K562 (cell line): ENCODE results near the gene SEC23B. TPM values are rescaled to one million over a fixed set of nuclear protein-coding genes. Genes with fewer than 3 reads are reported as not detected.

Source experiments
- ATAC-seq: fragments of 200-7000 bp; cut with Tn5 transposase; 3 replicates; pipeline ENCODE4 v1.9.1; 2020; ENCODE audit warnings: moderate library complexity
- BruUV-seq: library from RNA; stranded (reverse); fragments of 400-500 nt; replicated peaks from 2 replicates; lab custom pipeline; 2021; lab: Mats Ljungman, UMichigan
- CTCF ChIA-PET: fragments of 300-600 bp; formaldehyde crosslinking; extraction: SDS; loops from one replicate; lab custom pipeline; 2021; ENCODE audit warnings: low intra/inter-chr PET ratio; lab: Yijun Ruan, JAX
- POLR2A ChIA-PET: fragments of 300-600, 350-650 bp; sonication (Branson Sonifier 250); formaldehyde crosslinking; extraction: SDS; loops from one replicate; lab custom pipeline; 2021; ENCODE audit warnings: antibody characterized with exemption, inconsistent platforms; lab: Yijun Ruan, JAX
- DNase-seq, 4 experiments: peaks; one replicate each; pipeline versions ENCODE4 v3.0.0 to v3.0.0-alpha.2; 2011 to 2018; ENCODE audit warnings: low spot score in 3 of 4, mixed read lengths in 3 of 4; ENCODE audit errors: extremely low read depth in 1 of 4
- FAIRE-seq: peaks from 2 replicates; lab custom pipeline; 2011; peaks lifted over from hg19 to GRCh38; lab: Jason Lieb, UNC
- H2AFZ ChIP-seq: 2 replicates; pipeline ENCODE4 v1.6.0; 2011; ENCODE audit warnings: low read depth, low read length, control low read depth, inconsistent platforms
- H3K27ac ChIP-seq: fragments of 200-600 bp; 3 replicates; pipeline ENCODE4 v1.8.0; 2011; ENCODE audit warnings: low read depth, mild to moderate bottlenecking, control low read depth, inconsistent platforms, low read length, moderate library complexity, mixed read lengths; ENCODE audit errors: extremely low read depth
- H3K27me3 ChIP-seq, 2 experiments: fragments of 300-600 bp in 1 of 2; 2 replicates in 1 of 2; 3 replicates in 1 of 2; pipeline versions ENCODE4 v1.6.0 to v1.8.0; 2011; ENCODE audit warnings: inconsistent platforms in 2 of 2, low read length in 2 of 2, mild to moderate bottlenecking in 1 of 2, mixed read lengths in 1 of 2, moderate library complexity in 1 of 2; ENCODE audit not compliant: control insufficient read depth in 2 of 2, insufficient read depth in 2 of 2
- H3K36me3 ChIP-seq: fragments of 300-600 bp; 3 replicates; pipeline ENCODE4 v1.8.0; 2011; ENCODE audit warnings: mild to moderate bottlenecking, low read length, inconsistent platforms; ENCODE audit not compliant: control insufficient read depth, insufficient read depth
- H3K4me1 ChIP-seq, 2 experiments: fragments of 200-600 bp in 1 of 2; replicated peaks in 1 of 2; 2 replicates in 1 of 2; 3 replicates in 1 of 2; pipeline versions ENCODE4 v1.5.1 to v1.8.0; 2011; ENCODE audit warnings: inconsistent platforms in 2 of 2, low read length in 2 of 2, mild to moderate bottlenecking in 1 of 2, mixed read lengths in 1 of 2, moderate library complexity in 1 of 2; ENCODE audit not compliant: control insufficient read depth in 2 of 2, insufficient read depth in 2 of 2
- H3K4me2 ChIP-seq: 2 replicates; pipeline ENCODE4 v1.6.1; 2011; ENCODE audit warnings: low read length, control low read depth, inconsistent platforms, mixed read lengths; ENCODE audit not compliant: insufficient read depth
- H3K4me3 ChIP-seq: fragments of 200-600 bp; sonication (generic), shearing (Covaris generic); 2 replicates; pipeline ENCODE4 v1.5.1; 2016; ENCODE audit warnings: control low read depth, inconsistent platforms
- H3K79me2 ChIP-seq: fragments of 200-600 bp; 3 replicates; pipeline ENCODE4 v1.8.0; 2011; ENCODE audit warnings: low read length, inconsistent platforms; ENCODE audit not compliant: control insufficient read depth, insufficient read depth
- H3K9ac ChIP-seq, 2 experiments: 2 replicates each; pipeline versions ENCODE4 v1.6.0 to v1.6.1; 2011; ENCODE audit warnings: low read depth in 2 of 2, low read length in 2 of 2, control low read depth in 1 of 2, inconsistent platforms in 1 of 2, mild to moderate bottlenecking in 1 of 2, mixed read lengths in 1 of 2; ENCODE audit not compliant: insufficient read depth in 1 of 2
- H3K9me1 ChIP-seq: one replicate; pipeline ENCODE4 v1.6.0; 2011; ENCODE audit warnings: inconsistent platforms, mild to moderate bottlenecking, low read length, moderate library complexity; ENCODE audit not compliant: control insufficient read depth, insufficient read depth
- H3K9me3 ChIP-seq: replicated peaks from 2 replicates; pipeline ENCODE4 v1.5.1; 2011; ENCODE audit warnings: low read depth, low read length, inconsistent platforms; ENCODE audit not compliant: control insufficient read depth, insufficient read depth
- H4K20me1 ChIP-seq: replicated peaks from 2 replicates; pipeline ENCODE4 v1.6.1; 2011; ENCODE audit warnings: low read length, inconsistent platforms, mixed read lengths; ENCODE audit not compliant: control insufficient read depth, insufficient read depth
- C11orf30 ChIP-seq: fragments of 450-650 bp; IDR thresholded peaks from 2 replicates; pipeline ENCODE4 v1.6.1; 2016; ENCODE audit warnings: low read depth, mild to moderate bottlenecking
- HNRNPLL ChIP-seq: fragments of 200-400 bp; formaldehyde crosslinking; IDR thresholded peaks from 2 replicates; pipeline ENCODE4 v1.6.1; 2017; ENCODE audit warnings: low read length, low read depth, mild to moderate bottlenecking; ENCODE audit not compliant: poor library complexity, severe bottlenecking
- NBN ChIP-seq: fragments of 450-650 bp; IDR thresholded peaks from 2 replicates; pipeline ENCODE4 v1.6.1; 2016; ENCODE audit warnings: low read depth, mild to moderate bottlenecking
- NR2C2 ChIP-seq, 2 experiments: fragments of 200-800 bp in 1 of 2; sonication (Bioruptor generic) in 1 of 2; sonication (generic) in 1 of 2; formaldehyde crosslinking in 1 of 2; IDR thresholded peaks; 2 replicates each; pipeline versions ENCODE4 v1.6.1 to v1.8.0; 2016 to 2022; ENCODE audit warnings: mild to moderate bottlenecking in 1 of 2, missing compliant biosample characterization in 1 of 2, missing genetic modification characterization in 1 of 2, missing genetic modification reagents in 1 of 2
- NRF1 ChIP-seq, 2 experiments: fragments of 450-650 bp; IDR thresholded peaks in 1 of 2; conservative IDR thresholded peaks in 1 of 2; 2 replicates each; pipeline ENCODE4 v1.6.1; 2014; ENCODE audit warnings: mild to moderate bottlenecking in 2 of 2
- SAP30 ChIP-seq: fragments of 200-600 bp; sonication (generic); IDR thresholded peaks from 2 replicates; pipeline ENCODE4 v1.6.1; 2012; ENCODE audit warnings: borderline replicate concordance, low read depth, mild to moderate bottlenecking, moderate library complexity, low read length, control low read depth, inconsistent platforms; ENCODE audit not compliant: insufficient read depth, poor library complexity, severe bottlenecking
- STAT5B ChIP-seq: fragments of 250-450 bp; sonication (Bioruptor Pico); IDR thresholded peaks from 2 replicates; pipeline ENCODE4 v1.8.0; 2021; ENCODE audit warnings: mild to moderate bottlenecking, inconsistent platforms
- TOE1 ChIP-seq, 2 experiments: fragments of 450-650 bp in 1 of 2; sonication (generic) in 1 of 2; formaldehyde crosslinking in 1 of 2; IDR thresholded peaks; 2 replicates each; pipeline versions ENCODE4 v1.7.1 to v1.8.0; 2016 to 2022; ENCODE audit warnings: borderline replicate concordance in 2 of 2, mild to moderate bottlenecking in 2 of 2, antibody characterized with exemption in 1 of 2, inconsistent platforms in 1 of 2, low read depth in 1 of 2, missing genetic modification reagents in 1 of 2, moderate library complexity in 1 of 2
- TSC22D4 ChIP-seq: fragments of 450-650 bp; IDR thresholded peaks from 2 replicates; pipeline ENCODE4 v1.6.1; 2016; ENCODE audit warnings: missing genetic modification characterization, missing biosample characterization, control low read depth
- ZNF589 ChIP-seq: fragments of 200-800 bp; sonication (Bioruptor generic); IDR thresholded peaks from 2 replicates; pipeline ENCODE4 v1.6.1; 2016; ENCODE audit warnings: low read depth, missing genetic modification characterization, missing compliant biosample characterization
- WGBS: fragments of 100-300 bp; shearing (Covaris generic); methylation state at CpG from one replicate; pipeline ENCODE4 v1.1.6; 2016; ENCODE audit warnings: low coverage, mixed read lengths; ENCODE audit not compliant: insufficient coverage; ENCODE audit errors: missing lambda C conversion rate; 5-methylcytosine and 5-hydroxymethylcytosine counted together
- in situ Hi-C: fragments of 300-500 bp; cut with MboI; formaldehyde crosslinking; loops from 4 replicates; pipeline ENCODE4 v1.15.0; 2018; ENCODE audit warnings: inconsistent platforms, mixed read lengths
- intact Hi-C: fragments of 100-400 bp; cut with micrococcal nuclease; formaldehyde crosslinking; loops from 2 replicates; pipeline ENCODE4 v1.14.2; 2022
- polyA plus RNA-seq, 8 experiments: library from polyadenylated mRNA; depleted of rRNA in 4 of 8; stranded (reverse) in 5 of 8; unstranded in 3 of 8; fragments of >200 nt; fragmentation: Nextera tagmentation in 2 of 8; fragmentation: Illumina TruSeq in 1 of 8; extraction: Ambion mirVana in 2 of 8; extraction: Trizol in 1 of 8; gene quantifications; 2 replicates each; pipeline versions ENCODE4 v1.2.1 to v1.2.3, GENCODE V29; 2011 to 2014; ENCODE audit warnings: inconsistent platforms in 1 of 8, missing spikeins in 1 of 8
- total RNA-seq, 7 experiments: library from RNA; depleted of rRNA in 6 of 7; stranded (reverse); fragments of >200 nt in 6 of 7; fragmentation: Illumina TruSeq in 2 of 7; extraction: Trizol in 2 of 7; gene quantifications; 2 replicates each; pipeline versions ENCODE4 v1.2.1 to v1.2.3, GENCODE V29; 2011 to 2021; ENCODE audit warnings: low replicate concordance in 1 of 7
- TF ChIP-seq, protein P1 (sequence below): sonication (generic); formaldehyde crosslinking; IDR thresholded peaks from 2 replicates; pipeline ENCODE4 v1.8.0; 2023; ENCODE audit warnings: mild to moderate bottlenecking, missing genetic modification reagents
- TF ChIP-seq, protein P2 (sequence below): fragments of 250-450 bp; sonication (Bioruptor Pico); IDR thresholded peaks from 2 replicates; pipeline ENCODE4 v1.8.0; 2022; ENCODE audit warnings: moderate library complexity, mild to moderate bottlenecking, inconsistent platforms

Gene SEC23B
- total and polyA plus RNA-seq, 9 of the 15 experiments (the other 6 are each of a cell fraction or from before 2014, with no cell fraction given), result 31.7 to 70.2 (median 38.5) TPM

DNA sequence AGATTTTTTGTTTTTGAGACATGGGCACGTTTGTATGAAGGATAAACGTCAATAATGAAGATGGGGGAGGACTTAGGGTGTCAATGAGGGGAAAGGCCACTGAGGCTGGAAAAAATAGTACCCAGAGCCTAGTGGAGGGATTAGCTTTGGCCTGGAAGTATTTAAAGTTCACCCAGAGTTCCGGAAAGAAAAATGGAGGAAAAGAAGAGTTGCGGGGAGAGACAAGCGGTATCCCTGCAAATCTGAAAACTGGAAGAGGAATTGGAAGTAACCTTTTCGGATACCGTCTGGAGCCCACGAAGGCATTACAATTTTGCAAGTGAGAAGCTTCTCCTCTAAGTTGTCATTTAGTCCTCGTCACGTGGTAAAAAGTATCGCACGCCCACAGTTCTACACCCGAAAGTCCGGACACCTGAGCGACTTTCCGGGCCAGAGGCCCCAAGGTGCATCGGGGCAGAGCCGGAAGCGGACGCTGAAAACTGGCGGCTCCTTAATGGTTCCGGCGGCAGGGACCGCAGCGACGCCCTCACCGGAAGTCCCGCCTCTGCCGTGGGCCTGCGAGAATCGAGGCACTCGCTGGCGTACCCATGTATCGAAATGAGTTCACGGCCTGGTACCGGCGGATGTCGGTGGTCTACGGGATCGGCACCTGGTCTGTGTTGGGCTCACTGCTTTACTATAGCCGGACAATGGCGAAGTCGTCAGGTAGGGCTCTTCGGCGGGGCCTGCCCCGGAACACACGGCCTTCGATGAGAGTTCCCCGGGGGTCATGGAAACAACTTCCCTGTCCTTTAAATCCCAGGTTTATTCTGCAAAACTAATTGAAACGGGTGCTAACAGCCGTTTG, 59.4 kb downstream of the SEC23B start, which contains the start of gene SMIM26 (continued):
- TF ChIP-seq TOE1 (IDR thresholded peaks at IDR 0.05; ENCODE audit: borderline replicate concordance) (peak; percentile 84; the same call in 1 of the 2 replicates), TOE1 (CRISPR knock-in tag; IDR thresholded peaks at IDR 0.05; ENCODE audit: borderline replicate concordance, low read depth) (no peak), STAT5B (CRISPR knock-in tag) (no peak), SAP30 (peak; percentile 54), ZNF589 (CRISPR knock-in tag) (no peak), C11orf30 (peak; percentile 84), NRF1 (conservative IDR thresholded peaks at IDR 0.05 in 1 of 2, IDR thresholded peaks at IDR 0.05 in 1 of 2) (peak in 1 of 2 experiments; percentile 35; a peak in 1 of 4 replicates)

DNA sequence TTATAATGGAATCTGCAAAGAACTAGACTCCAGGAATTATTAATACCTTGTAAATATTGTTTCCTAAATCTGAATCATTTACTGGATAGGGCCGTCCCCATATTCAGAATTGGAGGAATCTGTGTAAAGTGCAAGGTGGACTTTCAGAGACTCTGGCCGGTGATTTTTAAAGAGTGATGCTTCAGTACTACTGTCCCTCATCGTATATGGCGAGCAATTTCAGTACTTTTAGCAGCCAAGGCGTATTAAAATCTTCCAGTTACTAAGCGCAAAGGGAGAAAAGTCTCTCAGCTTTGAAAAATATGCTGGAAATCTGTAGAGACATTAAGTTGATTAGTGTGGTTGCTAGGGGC, 60.0 kb downstream of the SEC23B start:
- in situ Hi-C loops, result no loop called here
- Histone ChIP-seq H3K36me3 (peaks cover 13% of the 10 kb centered on the region; the same call in 2 of the 3 replicates), H3K27ac (peak overlapping the region; percentile 71), H3K79me2 (peaks cover 24% of the 10 kb centered on the region), H3K27me3 (no peaks in the 10 kb centered on the region), H3K4me2 (peak overlapping the region; percentile 90), H3K4me3 (peak overlapping the region; percentile 64), H3K9ac (peak overlapping the region in 1 of 2 experiments; percentile 79; a peak in 2 of 4 replicates), H3K9me1 (no peaks in the 10 kb centered on the region), H3K9me3 (no peaks in the 10 kb centered on the region), H4K20me1 (no peaks in the 10 kb centered on the region), H2AFZ (peak overlapping the region; percentile 95), H3K4me1 (no peaks in the 10 kb centered on the region; a peak in 2 of 5 replicates)
- ATAC-seq (peak; percentile 58), DNase-seq (no peak), FAIRE-seq (no peak)
- TSS peak; percentile 91 for BruUV-seq
- intact Hi-C loops, result no loop called here
- TF ChIP-seq HNRNPLL, result peak; percentile 9
- TF ChIP-seq NBN, result no peak
- TF ChIP-seq, protein P1, sequence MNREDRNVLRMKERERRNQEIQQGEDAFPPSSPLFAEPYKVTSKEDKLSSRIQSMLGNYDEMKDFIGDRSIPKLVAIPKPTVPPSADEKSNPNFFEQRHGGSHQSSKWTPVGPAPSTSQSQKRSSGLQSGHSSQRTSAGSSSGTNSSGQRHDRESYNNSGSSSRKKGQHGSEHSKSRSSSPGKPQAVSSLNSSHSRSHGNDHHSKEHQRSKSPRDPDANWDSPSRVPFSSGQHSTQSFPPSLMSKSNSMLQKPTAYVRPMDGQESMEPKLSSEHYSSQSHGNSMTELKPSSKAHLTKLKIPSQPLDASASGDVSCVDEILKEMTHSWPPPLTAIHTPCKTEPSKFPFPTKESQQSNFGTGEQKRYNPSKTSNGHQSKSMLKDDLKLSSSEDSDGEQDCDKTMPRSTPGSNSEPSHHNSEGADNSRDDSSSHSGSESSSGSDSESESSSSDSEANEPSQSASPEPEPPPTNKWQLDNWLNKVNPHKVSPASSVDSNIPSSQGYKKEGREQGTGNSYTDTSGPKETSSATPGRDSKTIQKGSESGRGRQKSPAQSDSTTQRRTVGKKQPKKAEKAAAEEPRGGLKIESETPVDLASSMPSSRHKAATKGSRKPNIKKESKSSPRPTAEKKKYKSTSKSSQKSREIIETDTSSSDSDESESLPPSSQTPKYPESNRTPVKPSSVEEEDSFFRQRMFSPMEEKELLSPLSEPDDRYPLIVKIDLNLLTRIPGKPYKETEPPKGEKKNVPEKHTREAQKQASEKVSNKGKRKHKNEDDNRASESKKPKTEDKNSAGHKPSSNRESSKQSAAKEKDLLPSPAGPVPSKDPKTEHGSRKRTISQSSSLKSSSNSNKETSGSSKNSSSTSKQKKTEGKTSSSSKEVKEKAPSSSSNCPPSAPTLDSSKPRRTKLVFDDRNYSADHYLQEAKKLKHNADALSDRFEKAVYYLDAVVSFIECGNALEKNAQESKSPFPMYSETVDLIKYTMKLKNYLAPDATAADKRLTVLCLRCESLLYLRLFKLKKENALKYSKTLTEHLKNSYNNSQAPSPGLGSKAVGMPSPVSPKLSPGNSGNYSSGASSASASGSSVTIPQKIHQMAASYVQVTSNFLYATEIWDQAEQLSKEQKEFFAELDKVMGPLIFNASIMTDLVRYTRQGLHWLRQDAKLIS (CRISPR knock-in tag), result 0 out of 2 replicates have a peak, but pooled peaks have one; percentile 7
- TF ChIP-seq, protein P2, sequence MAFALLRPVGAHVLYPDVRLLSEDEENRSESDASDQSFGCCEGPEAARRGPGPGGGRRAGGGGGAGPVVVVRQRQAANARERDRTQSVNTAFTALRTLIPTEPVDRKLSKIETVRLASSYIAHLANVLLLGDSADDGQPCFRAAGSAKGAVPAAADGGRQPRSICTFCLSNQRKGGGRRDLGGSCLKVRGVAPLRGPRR (CRISPR knock-in tag), result no peak
- TF ChIP-seq TSC22D4 (tag), result no peak
- no peak for TF ChIP-seq NR2C2 (CRISPR knock-in tag; IDR thresholded peaks at IDR 0.05)
- 0 out of 2 replicates have a peak, but pooled peaks have one; percentile 29 for TF ChIP-seq NR2C2 (tag; IDR thresholded peaks at IDR 0.05)
- CTCF ChIA-PET, result no interaction called here
- POLR2A ChIA-PET, result interaction anchor here (0.7 kb wide), 1 partner anchor 105 kb away, joined by 3 read pairs; no protein-coding TSS in a partner anchor
- WGBS, result 0% methylated on average over 6 of the region's 6 CpGs
